Lower leg skin (tissue), 4 donors: ENCODE data around the gene TNFSF10. TPM values are rescaled to one million over a fixed set of nuclear protein-coding genes. Genes with fewer than 3 reads are reported as not detected.
"Not testable (repeated sequence)": the region's sequence is repeated elsewhere in the genome, so short reads cannot be mapped to it uniquely, and the experiment has no call there.

Experiments
- DNase-seq, 2 donors: peaks; one replicate each; pipeline ENCODE4 v3.0.0-alpha.2; 2019; ENCODE audit warnings: low spot score in 2 of 2
- H3K4me3 ChIP-seq: fragments of 200-600 bp; sonication (generic); 2 replicates; pipeline ENCODE4 v1.5.1; 2017; ENCODE audit warnings: mild to moderate bottlenecking, low read depth; ENCODE audit not compliant: poor library complexity, severe bottlenecking
- CTCF ChIP-seq, 3 donors: fragments of 450-650 bp; IDR thresholded peaks; one replicate each; pipeline ENCODE4 v1.5.1; 2016; ENCODE audit warnings: antibody characterized with exemption in 3 of 3, mild to moderate bottlenecking in 3 of 3, moderate library complexity in 2 of 3
- POLR2A ChIP-seq, 2 donors: fragments of 450-650 bp; IDR thresholded peaks; one replicate each; pipeline ENCODE4 v1.6.1; 2016 to 2017; ENCODE audit warnings: antibody characterized with exemption in 2 of 2, mild to moderate bottlenecking in 1 of 2, moderate library complexity in 1 of 2
- WGBS, 2 donors: methylation state at CpG; one replicate each; pipeline ENCODE4 v1.1.5; 2018; 5-methylcytosine and 5-hydroxymethylcytosine counted together
- intact Hi-C: fragments of 100-400 bp; cut with DNase I; formaldehyde crosslinking; loops from one replicate; pipeline ENCODE4 v1.15.0; 2023; ENCODE audit warnings: low total_unique reads
- total RNA-seq, 4 donors: library from RNA; depleted of rRNA; stranded (reverse); fragments of >200 nt; gene quantifications; one replicate each; pipeline ENCODE4 v1.1.0, GENCODE V29; 2016

Gene TNFSF10
- total RNA-seq, 4 donors from 2014 or later, result 57.5 to 75.2 (median 68.4) TPM

GRCh38 chr3:172506094-172506493 is 17.1 kb downstream of the TNFSF10 start:
- intact Hi-C loops, result loop anchor here (5.0 kb wide), 1 partner anchor 81 kb away; no protein-coding TSS in a partner anchor
- no peak for DNase-seq
- H3K4me3 ChIP-seq, result no peak overlapping the region
- TF ChIP-seq POLR2A (IDR thresholded peaks at IDR 0.05), result no peak
- no peak for TF ChIP-seq CTCF (IDR thresholded peaks at IDR 0.05)

DNA sequence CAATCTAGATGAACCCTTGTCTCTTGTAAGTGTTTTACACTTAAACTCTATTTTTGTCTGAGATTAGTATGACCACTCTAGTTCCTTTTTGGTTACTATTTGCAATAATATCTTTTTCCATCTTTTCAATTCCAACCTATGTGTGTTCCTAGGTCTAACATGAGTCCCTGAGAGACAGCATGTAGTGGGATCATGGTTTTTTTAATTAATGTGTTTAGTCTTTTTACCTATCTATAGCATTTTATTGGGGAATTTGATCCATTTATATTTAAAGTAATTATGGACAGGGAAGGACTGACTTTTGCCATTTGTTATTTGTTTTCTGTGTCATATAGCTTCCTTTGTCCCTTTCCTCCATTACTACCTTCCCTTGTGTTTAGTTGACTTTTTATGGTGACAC is 21.7 kb downstream of the TNFSF10 start:
- intact Hi-C loops, result no loop called here
- no peak overlapping the region for H3K4me3 ChIP-seq
- no peak for TF ChIP-seq POLR2A (IDR thresholded peaks at IDR 0.05)
- TF ChIP-seq CTCF (IDR thresholded peaks at IDR 0.05), result no peak
- no peak for DNase-seq

DNA sequence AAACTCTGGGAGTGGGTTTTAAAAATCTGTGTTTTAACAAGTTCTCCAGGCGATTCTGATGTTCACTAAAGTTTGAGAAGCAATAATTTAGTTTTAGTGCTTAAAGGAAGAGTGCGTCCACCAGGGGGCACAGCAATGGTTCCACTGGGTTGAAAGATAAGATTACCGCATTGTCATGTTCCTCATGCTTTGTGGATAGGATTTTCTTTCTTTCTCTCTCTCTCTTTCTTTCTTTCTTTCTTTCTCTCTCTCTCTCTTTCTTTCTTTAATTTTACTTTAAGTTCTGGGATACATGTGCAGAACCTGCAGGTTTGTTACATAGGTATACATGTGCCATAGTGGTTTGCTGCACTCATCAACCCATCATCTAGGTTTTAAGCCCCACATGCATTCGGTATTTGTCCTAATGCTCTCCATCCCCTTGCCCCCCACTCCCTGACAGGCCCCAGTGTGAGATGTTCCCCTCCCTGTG is 33.0 kb downstream of the TNFSF10 start:
- DNase-seq, result peak; percentile 81 to 94
- H3K4me3 ChIP-seq, result not testable (repeated sequence)
- intact Hi-C loops, result loop anchor here (5.0 kb wide), 1 partner anchor 107 kb away; no protein-coding TSS in a partner anchor
- WGBS, 2 donors, result 21 to 25% methylated on average over 4 of the region's 4 CpGs

GRCh38 chr3:172478116-172478515 is 45.1 kb downstream of the TNFSF10 start:
- TF ChIP-seq POLR2A (IDR thresholded peaks at IDR 0.05) (no peak), CTCF (IDR thresholded peaks at IDR 0.05) (no peak)
- 29 to 37% methylated on average over 1 of the region's 1 CpG for WGBS, 2 donors
- H3K4me3 ChIP-seq, result no peak overlapping the region
- intact Hi-C loops, result no loop called here
- no peak for DNase-seq

DNA sequence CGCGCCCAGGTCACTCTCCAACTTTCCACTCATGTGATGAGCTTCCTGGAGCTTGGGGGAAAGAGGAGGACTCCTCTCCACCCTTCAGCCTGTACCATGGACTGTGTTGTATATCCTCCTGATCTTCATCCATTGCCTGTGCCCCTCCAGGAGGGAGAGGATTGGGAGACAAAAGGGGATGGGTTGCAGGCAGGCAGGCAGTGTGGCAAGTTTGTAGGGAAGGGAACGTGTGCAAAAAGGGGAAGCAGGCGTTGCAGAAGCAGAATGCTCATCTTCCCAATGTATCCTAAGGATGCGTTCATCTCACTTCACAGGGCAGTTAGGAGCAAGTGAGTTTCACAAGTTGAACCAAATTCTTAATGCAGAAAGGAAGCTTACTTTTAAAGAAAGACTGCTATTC is 46.9 kb downstream of the TNFSF10 start:
- intact Hi-C loops, result no loop called here
- 80 to 82% methylated on average over 5 of the region's 5 CpGs for WGBS, 2 donors
- DNase-seq, result no peak
- no peak for TF ChIP-seq CTCF (IDR thresholded peaks at IDR 0.05)
- no peak for TF ChIP-seq POLR2A (IDR thresholded peaks at IDR 0.05)
- no peak overlapping the region for H3K4me3 ChIP-seq

GRCh38 chr3:172475703-172476102 is 47.5 kb downstream of the TNFSF10 start:
- H3K4me3 ChIP-seq, result no peak overlapping the region
- intact Hi-C loops, result no loop called here
- no peak for TF ChIP-seq POLR2A (IDR thresholded peaks at IDR 0.05)
- no peak for TF ChIP-seq CTCF (IDR thresholded peaks at IDR 0.05)
- WGBS, 2 donors, result 95 to 97% methylated on average over 5 of the region's 5 CpGs
- no peak for DNase-seq
